ENCODE results near the gene CD151.

- TF ChIP-seq CTCF (IDR thresholded peaks at IDR 0.05) (no peak), POLR2AphosphoS5 (IDR thresholded peaks at IDR 0.05) (no peak), EP300 (IDR thresholded peaks at IDR 0.05) (no peak)
These were observed 36.8 kb downstream of the CD151 start for GRCh38 chr11:869399-870126.

Data from gastroesophageal sphincter (tissue), 3 donors.